Suprapubic skin (tissue), 4 donors: ENCODE measurements around the gene FGF19.

ENCODE experiments used
- EP300 ChIP-seq: sonication (generic); formaldehyde crosslinking; IDR thresholded peaks from one replicate; pipeline ENCODE4 v1.6.1; 2017; ENCODE audit warnings: antibody characterized with exemption
- POLR2A ChIP-seq, 2 donors: fragments of 450-650 bp; IDR thresholded peaks; one replicate each; pipeline ENCODE4 v1.6.1; 2017; ENCODE audit warnings: antibody characterized with exemption in 2 of 2, mild to moderate bottlenecking in 2 of 2, moderate library complexity in 2 of 2
- POLR2AphosphoS5 ChIP-seq, 3 donors: sonication (generic); formaldehyde crosslinking; IDR thresholded peaks; one replicate each; pipeline ENCODE4 v1.6.1; 2017; ENCODE audit warnings: antibody characterized with exemption in 3 of 3

DNA sequence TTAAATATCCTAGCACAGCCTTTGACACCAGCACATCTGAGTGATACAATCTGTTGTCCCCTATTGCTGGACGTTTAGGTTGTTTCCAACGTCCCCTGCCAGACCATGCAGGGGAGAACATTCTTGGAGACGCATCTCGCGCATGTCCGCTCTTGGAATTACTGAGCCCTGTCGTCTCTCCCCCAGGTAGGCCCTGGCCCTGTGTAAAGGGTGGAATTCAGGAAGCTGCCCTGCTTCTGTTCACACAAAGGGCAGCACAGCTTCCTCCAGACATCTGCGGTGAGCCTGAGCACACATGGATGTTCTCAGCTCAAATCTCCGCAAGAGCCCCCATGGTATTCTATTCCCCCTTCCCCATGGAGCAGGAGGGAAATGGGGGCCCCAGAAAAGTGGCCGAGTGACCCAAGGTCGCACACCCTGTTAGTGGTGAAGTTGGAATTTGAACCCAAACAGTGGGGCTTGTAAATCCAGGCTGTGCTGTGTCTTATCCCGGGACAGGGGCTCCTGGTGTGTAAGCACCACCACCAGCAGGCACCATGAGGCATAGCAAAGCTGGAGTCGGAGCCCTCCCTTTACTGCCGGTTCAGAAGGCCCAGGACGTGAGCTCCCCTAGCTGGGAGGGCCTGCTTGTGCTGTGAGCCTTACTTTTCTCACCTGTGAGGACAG is 5.0 kb upstream of the FGF19 start:
- TF ChIP-seq POLR2AphosphoS5 (IDR thresholded peaks at IDR 0.05) (no peak), EP300 (no peak), POLR2A (IDR thresholded peaks at IDR 0.05) (no peak)
